ENCODE results near the gene GMPR2.

GMPR2 gene

DNA sequence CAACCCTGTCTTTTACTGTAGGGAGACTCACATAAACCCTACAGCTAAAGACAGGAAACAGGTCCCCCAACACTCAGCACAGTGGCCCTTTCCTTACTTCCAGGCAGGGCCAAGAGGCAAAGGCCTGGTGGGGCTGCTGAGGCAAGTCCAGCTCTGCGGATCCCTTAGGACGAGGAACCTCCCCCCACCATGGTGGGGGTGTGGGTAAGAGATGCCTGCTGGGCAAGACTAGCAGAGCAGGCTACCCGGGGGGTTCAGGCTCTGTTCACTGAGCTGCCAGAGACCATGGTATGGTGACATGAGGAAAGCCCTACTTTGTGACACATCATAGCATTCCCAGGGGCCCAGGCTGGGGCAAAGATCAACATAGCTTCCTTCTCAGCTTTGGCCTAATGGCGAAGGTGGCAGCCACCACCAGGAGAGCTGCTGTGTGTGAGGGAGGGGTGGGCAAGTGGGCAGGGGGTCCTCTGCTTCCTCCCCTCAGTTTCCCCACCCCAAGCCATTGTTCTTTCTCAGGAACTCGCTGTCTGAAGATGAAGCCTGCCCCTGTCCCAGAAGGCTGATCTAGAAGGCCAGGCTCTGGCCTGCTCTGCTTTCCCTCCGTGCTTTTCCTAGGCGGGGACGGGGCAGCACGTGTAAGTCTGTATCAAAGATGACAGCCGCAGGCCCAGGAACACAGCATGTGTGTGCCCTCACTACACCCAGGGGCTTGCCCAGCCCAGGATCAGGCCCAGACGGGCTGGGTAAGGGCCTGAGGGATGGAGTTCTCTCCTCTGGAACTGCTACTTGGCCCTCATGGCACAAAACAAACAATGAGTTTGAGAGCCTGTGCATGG, 19.8 kb downstream of the GMPR2 start:
- no peak overlapping the region for H3K4me3 ChIP-seq (ENCODE audit: low read depth, low read length)
- no peak overlapping the region for H3K27ac ChIP-seq
- in situ Hi-C loops (cut with HindIII; ENCODE audit: low pct_ligation_motif_present, low sequenced_read_pairs) = no loop called here
- no peaks in the 10 kb centered on the region for H3K27me3 ChIP-seq (replicated peaks)
- no peak for DNase-seq
- no peaks in the 10 kb centered on the region for H3K36me3 ChIP-seq (replicated peaks)
- TF ChIP-seq, protein P1, sequence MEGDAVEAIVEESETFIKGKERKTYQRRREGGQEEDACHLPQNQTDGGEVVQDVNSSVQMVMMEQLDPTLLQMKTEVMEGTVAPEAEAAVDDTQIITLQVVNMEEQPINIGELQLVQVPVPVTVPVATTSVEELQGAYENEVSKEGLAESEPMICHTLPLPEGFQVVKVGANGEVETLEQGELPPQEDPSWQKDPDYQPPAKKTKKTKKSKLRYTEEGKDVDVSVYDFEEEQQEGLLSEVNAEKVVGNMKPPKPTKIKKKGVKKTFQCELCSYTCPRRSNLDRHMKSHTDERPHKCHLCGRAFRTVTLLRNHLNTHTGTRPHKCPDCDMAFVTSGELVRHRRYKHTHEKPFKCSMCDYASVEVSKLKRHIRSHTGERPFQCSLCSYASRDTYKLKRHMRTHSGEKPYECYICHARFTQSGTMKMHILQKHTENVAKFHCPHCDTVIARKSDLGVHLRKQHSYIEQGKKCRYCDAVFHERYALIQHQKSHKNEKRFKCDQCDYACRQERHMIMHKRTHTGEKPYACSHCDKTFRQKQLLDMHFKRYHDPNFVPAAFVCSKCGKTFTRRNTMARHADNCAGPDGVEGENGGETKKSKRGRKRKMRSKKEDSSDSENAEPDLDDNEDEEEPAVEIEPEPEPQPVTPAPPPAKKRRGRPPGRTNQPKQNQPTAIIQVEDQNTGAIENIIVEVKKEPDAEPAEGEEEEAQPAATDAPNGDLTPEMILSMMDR (IDR thresholded peaks at IDR 0.05; ENCODE audit: low read depth, low read length, missing control alignments) = no peak

DNA sequence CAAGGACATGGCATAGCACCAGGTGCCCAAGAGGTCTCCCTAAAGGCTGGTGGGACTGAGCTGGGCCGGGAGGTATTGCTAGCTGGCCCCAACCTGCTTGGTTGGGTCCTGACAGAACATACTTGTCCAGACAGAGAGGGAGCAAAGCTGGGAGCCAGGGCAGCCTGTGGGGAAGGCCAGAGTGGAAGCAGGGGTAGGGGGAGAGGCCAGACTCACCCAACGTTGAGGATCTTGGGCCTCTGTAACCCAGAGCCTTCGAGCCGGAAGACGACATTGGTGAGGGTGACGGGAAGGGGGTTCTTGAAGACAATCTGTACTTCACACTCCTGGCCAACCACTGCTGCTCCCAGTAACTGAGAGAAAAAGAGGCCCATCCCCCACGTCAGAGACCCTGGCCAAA, 21.2 kb downstream of the GMPR2 start:
- Histone ChIP-seq H3K36me3 (replicated peaks) (no peaks in the 10 kb centered on the region), H3K4me3 (ENCODE audit: low read depth, low read length) (no peak overlapping the region), H3K27me3 (replicated peaks) (no peaks in the 10 kb centered on the region), H3K27ac (no peak overlapping the region)
- DNase-seq = no peak
- TF ChIP-seq, protein P1 (IDR thresholded peaks at IDR 0.05; ENCODE audit: low read depth, low read length, missing control alignments) = no peak
- in situ Hi-C loops (cut with HindIII; ENCODE audit: low pct_ligation_motif_present, low sequenced_read_pairs) = no loop called here

DNA sequence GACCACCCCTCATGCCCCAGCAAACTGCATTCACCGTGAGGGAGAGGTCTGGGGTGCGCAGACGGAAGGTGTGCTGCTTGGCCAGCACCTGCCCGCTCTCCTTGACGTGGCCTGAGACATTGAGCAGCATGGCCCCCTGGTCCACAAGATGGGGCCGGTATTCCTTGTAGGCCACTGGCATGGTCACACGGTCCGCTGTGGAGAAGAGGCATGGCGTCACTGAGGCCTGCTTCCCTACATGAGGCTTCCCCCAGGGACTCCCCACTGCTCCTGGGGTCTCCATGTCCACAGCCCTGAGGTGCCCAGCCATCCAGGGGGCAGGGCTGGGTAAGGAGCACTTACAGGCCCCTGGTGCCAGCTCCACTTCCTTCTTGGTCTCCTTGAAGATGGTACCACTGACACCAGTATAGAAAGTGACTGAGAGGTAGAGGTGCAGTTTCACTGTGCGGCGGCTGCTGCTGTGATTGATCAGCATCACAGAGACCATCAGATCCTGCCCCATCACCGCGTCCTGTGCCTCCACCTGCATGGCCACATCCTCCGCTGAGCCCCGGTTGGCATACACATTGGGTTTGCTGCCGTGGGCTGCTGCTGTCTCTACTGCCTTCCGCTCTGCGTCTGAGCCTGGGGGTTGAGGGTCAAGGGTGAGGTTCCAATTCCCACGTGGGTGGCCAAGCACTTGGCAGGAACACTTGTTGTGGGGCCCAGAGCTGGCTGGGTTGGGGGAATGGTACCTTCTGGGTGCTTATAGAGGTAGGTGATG, 22.1 kb downstream of the GMPR2 start:
- Histone ChIP-seq H3K27ac (no peak overlapping the region), H3K4me3 (ENCODE audit: low read depth, low read length) (no peak overlapping the region), H3K27me3 (replicated peaks) (no peaks in the 10 kb centered on the region), H3K36me3 (replicated peaks) (no peaks in the 10 kb centered on the region)
- in situ Hi-C loops (cut with HindIII; ENCODE audit: low pct_ligation_motif_present, low sequenced_read_pairs) = no loop called here
- DNase-seq = no peak
- TF ChIP-seq, protein P1 (IDR thresholded peaks at IDR 0.05; ENCODE audit: low read depth, low read length, missing control alignments) = no peak

DNA sequence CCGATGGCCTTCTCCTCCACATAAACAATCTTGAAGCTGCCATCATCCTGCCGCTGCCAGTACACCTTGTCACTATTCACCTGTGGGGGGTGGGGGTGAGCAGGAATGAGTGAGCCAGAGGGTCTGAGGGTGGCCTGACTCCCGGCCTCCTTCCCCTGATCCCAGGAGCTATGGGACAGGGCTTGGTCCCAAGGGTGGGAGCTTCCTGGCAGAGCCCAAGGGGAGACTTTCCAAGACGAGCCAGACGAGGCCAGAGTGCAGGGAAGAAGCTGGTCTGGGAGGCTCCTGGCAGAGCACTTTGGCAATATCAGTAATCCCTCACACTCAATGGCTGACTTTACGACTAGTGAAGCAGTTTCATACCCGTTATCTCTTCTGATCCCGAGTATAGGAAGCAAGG, 22.7 kb downstream of the GMPR2 start:
- Histone ChIP-seq H3K36me3 (replicated peaks) (no peaks in the 10 kb centered on the region), H3K27ac (no peak overlapping the region), H3K27me3 (replicated peaks) (no peaks in the 10 kb centered on the region), H3K4me3 (ENCODE audit: low read depth, low read length) (no peak overlapping the region)
- TF ChIP-seq, protein P1 (IDR thresholded peaks at IDR 0.05; ENCODE audit: low read depth, low read length, missing control alignments) = no peak
- in situ Hi-C loops (cut with HindIII; ENCODE audit: low pct_ligation_motif_present, low sequenced_read_pairs) = no loop called here
- no peak for DNase-seq

DNA sequence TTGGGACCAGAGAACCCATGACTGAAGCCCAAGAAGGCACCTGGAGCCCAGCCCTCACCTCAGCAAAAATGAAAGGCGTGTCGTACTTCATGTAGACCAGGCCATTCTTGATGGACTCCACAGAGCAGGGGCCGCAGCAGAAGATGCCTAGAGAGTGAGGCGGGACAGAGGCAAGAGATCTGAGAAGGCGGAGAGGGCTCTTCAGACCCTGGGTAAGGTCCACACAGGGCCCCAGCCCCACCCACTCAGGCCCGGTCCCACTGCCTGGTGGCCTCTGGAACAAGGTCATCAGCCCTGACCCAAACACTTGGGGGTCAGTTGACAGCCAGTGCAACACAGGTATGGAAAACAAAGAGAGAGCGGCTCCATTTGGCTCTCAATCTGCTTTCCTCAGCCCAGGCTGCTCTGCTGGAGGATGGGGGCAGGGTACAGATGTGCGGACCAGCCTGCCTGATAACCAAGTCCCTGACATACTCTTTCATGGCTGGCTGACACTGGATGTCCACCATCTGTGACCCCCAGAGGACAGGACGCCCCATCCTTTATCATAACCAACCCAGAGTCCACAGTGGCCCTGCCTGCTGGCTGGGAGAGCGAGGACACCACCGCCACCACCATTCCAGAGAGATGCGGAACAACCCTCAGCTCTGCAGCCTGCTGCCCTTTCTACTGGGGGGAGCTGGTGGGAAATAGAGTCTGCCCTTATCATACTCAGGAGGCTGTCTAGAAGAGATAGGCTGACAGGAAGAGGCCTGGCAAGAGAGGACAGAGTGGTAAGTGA, 23.4 kb downstream of the GMPR2 start:
- TF ChIP-seq, protein P1 (IDR thresholded peaks at IDR 0.05; ENCODE audit: low read depth, low read length, missing control alignments) = no peak
- in situ Hi-C loops (cut with HindIII; ENCODE audit: low pct_ligation_motif_present, low sequenced_read_pairs) = no loop called here

More for the DNA sequence above, 23.4 kb downstream of the GMPR2 start:
- Histone ChIP-seq H3K36me3 (replicated peaks) (no peaks in the 10 kb centered on the region), H3K27me3 (replicated peaks) (no peaks in the 10 kb centered on the region), H3K4me3 (ENCODE audit: low read depth, low read length) (no peak overlapping the region), H3K27ac (no peak overlapping the region)
- no peak for DNase-seq
